ENCODE measurements around the gene CPNE6. TPM values are rescaled to one million over a fixed set of nuclear protein-coding genes. Genes with fewer than 3 reads are reported as not detected.
A peak's percentile ranks its signal among the peaks of the same experiment; 100 is the strongest.

The CPNE6 gene
- total and polyA plus RNA-seq, 2 of the 13 experiments (the other 11 are each of a cell fraction or from before 2014, with no cell fraction given): not detected

GRCh38 chr14:24051789-24052655, 19.3 kb upstream of the CPNE6 start, which contains the start of gene CARMIL3 (continued):
- TF ChIP-seq BCL6 (CRISPR knock-in tag; IDR thresholded peaks at IDR 0.05): peak; percentile 14
- TF ChIP-seq GMEB2 (CRISPR knock-in tag; IDR thresholded peaks at IDR 0.05; ENCODE audit: low read depth): no peak
- no peak for TF ChIP-seq ZNF20 (CRISPR knock-in tag; IDR thresholded peaks at IDR 0.05)
- peak; percentile 86 for TF ChIP-seq TBX2 (CRISPR knock-in tag; IDR thresholded peaks at IDR 0.05; ENCODE audit: borderline replicate concordance)
- 0 out of 2 replicates have a peak, but pooled peaks have one; percentile 26 for TF ChIP-seq FOXO1 (CRISPR knock-in tag; IDR thresholded peaks at IDR 0.05)
- TF ChIP-seq KLF16 (CRISPR knock-in tag; IDR thresholded peaks at IDR 0.05): peak in 1 of 2 experiments; percentile 92; a peak in 2 of 4 replicates
- peak; percentile 78; the same call in 1 of the 2 replicates for TF ChIP-seq IKZF5 (CRISPR knock-in tag; IDR thresholded peaks at IDR 0.05)
- peak; percentile 82 for TF ChIP-seq ZBTB4 (CRISPR knock-in tag; IDR thresholded peaks at IDR 0.05; ENCODE audit: borderline replicate concordance)
- TF ChIP-seq, protein P1, sequence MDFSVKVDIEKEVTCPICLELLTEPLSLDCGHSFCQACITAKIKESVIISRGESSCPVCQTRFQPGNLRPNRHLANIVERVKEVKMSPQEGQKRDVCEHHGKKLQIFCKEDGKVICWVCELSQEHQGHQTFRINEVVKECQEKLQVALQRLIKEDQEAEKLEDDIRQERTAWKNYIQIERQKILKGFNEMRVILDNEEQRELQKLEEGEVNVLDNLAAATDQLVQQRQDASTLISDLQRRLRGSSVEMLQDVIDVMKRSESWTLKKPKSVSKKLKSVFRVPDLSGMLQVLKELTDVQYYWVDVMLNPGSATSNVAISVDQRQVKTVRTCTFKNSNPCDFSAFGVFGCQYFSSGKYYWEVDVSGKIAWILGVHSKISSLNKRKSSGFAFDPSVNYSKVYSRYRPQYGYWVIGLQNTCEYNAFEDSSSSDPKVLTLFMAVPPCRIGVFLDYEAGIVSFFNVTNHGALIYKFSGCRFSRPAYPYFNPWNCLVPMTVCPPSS (IDR thresholded peaks at IDR 0.05): no peak
- peak; percentile 91 for TF ChIP-seq ZFP37 (CRISPR knock-in tag; IDR thresholded peaks at IDR 0.05; ENCODE audit: borderline replicate concordance)
- peak; percentile 89 for TF ChIP-seq ETV5 (CRISPR knock-in tag; IDR thresholded peaks at IDR 0.05; ENCODE audit: borderline replicate concordance)
- 0 out of 2 replicates have a peak, but pooled peaks have one; percentile 74 for TF ChIP-seq TBP (CRISPR knock-in tag; IDR thresholded peaks at IDR 0.05)
- TF ChIP-seq, protein P2, sequence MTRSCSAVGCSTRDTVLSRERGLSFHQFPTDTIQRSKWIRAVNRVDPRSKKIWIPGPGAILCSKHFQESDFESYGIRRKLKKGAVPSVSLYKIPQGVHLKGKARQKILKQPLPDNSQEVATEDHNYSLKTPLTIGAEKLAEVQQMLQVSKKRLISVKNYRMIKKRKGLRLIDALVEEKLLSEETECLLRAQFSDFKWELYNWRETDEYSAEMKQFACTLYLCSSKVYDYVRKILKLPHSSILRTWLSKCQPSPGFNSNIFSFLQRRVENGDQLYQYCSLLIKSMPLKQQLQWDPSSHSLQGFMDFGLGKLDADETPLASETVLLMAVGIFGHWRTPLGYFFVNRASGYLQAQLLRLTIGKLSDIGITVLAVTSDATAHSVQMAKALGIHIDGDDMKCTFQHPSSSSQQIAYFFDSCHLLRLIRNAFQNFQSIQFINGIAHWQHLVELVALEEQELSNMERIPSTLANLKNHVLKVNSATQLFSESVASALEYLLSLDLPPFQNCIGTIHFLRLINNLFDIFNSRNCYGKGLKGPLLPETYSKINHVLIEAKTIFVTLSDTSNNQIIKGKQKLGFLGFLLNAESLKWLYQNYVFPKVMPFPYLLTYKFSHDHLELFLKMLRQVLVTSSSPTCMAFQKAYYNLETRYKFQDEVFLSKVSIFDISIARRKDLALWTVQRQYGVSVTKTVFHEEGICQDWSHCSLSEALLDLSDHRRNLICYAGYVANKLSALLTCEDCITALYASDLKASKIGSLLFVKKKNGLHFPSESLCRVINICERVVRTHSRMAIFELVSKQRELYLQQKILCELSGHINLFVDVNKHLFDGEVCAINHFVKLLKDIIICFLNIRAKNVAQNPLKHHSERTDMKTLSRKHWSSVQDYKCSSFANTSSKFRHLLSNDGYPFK (CRISPR knock-in tag; IDR thresholded peaks at IDR 0.05; ENCODE audit: borderline replicate concordance): peak; percentile 72; the same call in 1 of the 2 replicates
- 0 out of 2 replicates have a peak, but pooled peaks have one; percentile 94 for TF ChIP-seq ZNF136 (CRISPR knock-in tag; IDR thresholded peaks at IDR 0.05; ENCODE audit: low read depth)

All from HepG2 (cell line).